ENCODE measurements around the gene VSIG8.
A peak's percentile ranks its signal among the peaks of the same experiment; 100 is the strongest.
"Not testable (repeated sequence)": the region's sequence is repeated elsewhere in the genome, so short reads cannot be mapped to it uniquely, and the experiment has no call there.

The VSIG8 gene, protein sequence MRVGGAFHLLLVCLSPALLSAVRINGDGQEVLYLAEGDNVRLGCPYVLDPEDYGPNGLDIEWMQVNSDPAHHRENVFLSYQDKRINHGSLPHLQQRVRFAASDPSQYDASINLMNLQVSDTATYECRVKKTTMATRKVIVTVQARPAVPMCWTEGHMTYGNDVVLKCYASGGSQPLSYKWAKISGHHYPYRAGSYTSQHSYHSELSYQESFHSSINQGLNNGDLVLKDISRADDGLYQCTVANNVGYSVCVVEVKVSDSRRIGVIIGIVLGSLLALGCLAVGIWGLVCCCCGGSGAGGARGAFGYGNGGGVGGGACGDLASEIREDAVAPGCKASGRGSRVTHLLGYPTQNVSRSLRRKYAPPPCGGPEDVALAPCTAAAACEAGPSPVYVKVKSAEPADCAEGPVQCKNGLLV

DNA sequence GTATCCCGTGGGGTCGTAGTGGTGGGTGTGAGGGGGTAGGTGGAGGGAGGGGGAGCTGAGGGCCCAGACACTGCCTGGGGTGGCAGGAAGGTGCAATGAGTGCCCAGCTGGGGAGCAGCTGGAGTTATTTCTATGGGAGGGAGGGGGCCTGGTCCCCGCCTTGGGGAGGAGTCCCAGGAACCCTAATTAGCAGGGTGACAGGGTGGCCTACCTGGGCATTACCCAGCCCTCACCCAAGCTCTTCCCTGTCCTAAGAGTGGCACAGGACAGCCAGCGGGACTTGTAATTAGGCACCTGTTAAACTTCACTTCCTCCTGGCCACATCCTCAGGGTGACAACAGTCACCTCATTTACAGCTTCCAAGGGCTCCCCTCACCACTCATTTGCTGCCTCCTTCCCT, at the start of gene VSIG8:
Gene VSIG8, minus strand, starts transcription at position 101 of the 400 bp plus-strand sequence. CDS start 136 bp downstream, outside the sequence.
- Histone ChIP-seq H3K4me3 (no peak within 1 kb of the TSS), H3K4me2 (no peak within 1 kb of the TSS), H4K20me1 (no peaks in the 10 kb centered on the region), H3K36me3 (no peaks in the 10 kb centered on the region), H3K27ac (no peak within 1 kb of the TSS), H3K4me1 (peaks cover 0 to 3% (median 0%) of the 10 kb centered on the region in 10 experiments; a peak in 1 of 20 replicates), H3K9ac (no peak within 1 kb of the TSS), H3K9me3 (replicated peaks in 1 of 11) (no peaks in the 10 kb centered on the region), H3K27me3 (no peaks in the 10 kb centered on the region)
- no peak for TF ChIP-seq Cebpa-rat (IDR thresholded peaks at IDR 0.05)

DNA sequence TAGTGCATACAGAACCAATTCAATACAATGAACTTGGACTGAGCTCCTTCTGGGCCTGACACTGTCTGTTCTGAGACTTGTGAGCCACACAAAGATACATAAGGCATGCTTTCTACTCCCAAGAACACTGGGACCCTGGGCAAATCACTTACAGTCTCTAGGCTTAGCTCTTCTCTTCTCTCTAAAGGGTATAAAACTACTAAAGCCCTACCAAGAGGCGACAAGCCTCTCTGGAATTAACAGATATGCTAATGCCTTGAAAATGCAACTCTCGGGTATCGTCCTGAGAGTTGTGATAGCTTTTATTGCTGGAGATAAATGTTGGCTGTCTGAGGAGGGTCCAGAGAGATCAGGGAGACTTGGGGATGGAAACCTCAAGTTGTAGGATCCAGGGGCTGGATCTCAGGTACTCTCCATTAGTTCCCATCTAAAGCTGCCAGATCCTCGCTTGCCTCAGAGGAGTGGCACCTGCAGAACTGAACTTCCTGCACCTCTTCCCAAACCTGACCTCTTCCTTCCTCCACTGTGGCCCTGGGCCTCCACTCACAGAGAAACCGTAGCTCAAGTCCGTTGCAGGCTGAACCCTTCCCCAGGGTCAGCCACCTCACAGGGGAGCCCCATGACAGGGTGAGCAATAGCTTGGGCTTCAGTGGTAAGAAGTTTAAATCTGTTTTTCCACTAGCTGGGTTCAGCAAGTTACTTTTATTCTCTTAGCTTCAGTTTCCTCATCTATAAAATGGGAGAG, 49.0 kb upstream of the VSIG8 start:
- Histone ChIP-seq H3K36me3 (peaks cover 3 to 13% (median 8%) of the 10 kb centered on the region in 11 experiments; a peak in 19 of 22 replicates), H4K20me1 (peaks cover 0 to 12% (median 3%) of the 10 kb centered on the region in 11 experiments; a peak in 6 of 22 replicates), H3K4me2 (peak overlapping the region; percentile 76 to 92 (median 86)), H3K27me3 (no peaks in the 10 kb centered on the region), H3K9ac (peak overlapping the region; percentile 51 to 82 (median 61); a peak in 20 of 22 replicates), H3K27ac (peak overlapping the region; percentile 77 to 98 (median 81)), H3K4me1 (peaks cover 38 to 54% (median 41%) of the 10 kb centered on the region in 10 experiments), H3K4me3 (0 out of 20 replicates have a peak overlapping the region, but pooled peaks of 1 of the 10 experiments have one; percentile 13), H3K9me3 (replicated peaks in 1 of 11) (no peaks in the 10 kb centered on the region)
- no peak for TF ChIP-seq Cebpa-rat (IDR thresholded peaks at IDR 0.05)

DNA sequence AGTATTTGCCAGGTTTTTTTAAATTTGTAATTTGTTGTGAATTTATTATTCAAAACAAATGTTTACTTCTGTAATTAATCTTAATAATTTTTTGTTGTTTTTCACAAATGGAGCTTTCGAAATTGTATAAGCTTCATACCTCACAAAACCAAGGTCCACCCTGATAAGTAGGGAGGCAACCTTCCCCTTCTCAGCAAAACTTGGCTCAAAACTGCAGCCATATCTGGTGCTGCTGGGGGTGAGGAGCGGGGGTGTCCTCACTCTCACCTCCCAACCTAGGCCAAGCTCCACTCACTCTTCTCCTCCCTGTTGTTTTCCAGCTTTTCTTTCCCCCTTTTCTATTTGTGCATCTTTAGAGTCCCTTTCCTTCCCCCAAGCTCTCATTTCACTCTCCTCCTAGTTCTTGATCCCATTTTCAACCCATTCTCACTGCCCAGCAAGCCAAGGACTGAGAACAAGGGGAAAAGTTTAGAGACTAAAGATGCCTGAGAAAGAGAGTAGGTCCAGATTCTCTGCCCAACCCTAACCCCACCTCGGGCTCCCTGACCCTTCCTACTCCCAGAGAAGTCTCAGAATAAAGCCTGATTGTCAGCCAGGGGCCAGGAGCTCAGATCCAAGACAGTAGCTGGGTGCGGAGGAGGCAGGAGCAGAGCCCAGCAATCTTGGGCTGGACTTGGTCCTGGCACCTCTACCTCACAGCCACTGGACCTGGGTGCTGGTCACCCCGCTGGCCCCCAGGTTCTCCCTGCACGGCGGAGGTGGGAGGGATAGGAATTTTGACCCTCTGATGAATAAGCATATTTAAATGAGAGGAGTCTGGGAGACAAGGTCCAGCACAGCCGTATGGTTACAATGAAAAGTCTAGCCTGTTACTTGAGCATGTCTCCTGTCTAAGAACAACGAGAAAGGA, 45.8 kb upstream of the VSIG8 start:
- Histone ChIP-seq H4K20me1 (no peaks in the 10 kb centered on the region), H3K4me2 (peak overlapping the region in 1 of 11 experiments; percentile 11; a peak in 2 of 22 replicates), H3K36me3 (peaks cover 0 to 3% (median 0%) of the 10 kb centered on the region in 11 experiments; a peak in 2 of 22 replicates), H3K4me1 (peaks cover 37 to 50% (median 40%) of the 10 kb centered on the region in 10 experiments), H3K9ac (no peak overlapping the region), H3K27ac (0 out of 22 replicates have a peak overlapping the region, but pooled peaks of 1 of the 11 experiments have one; percentile 2), H3K27me3 (no peaks in the 10 kb centered on the region), H3K4me3 (no peak overlapping the region), H3K9me3 (replicated peaks in 1 of 11) (peaks cover 13 to 20% (median 15%) of the 10 kb centered on the region in 11 experiments)
- TF ChIP-seq Cebpa-rat (IDR thresholded peaks at IDR 0.05), result no peak

DNA sequence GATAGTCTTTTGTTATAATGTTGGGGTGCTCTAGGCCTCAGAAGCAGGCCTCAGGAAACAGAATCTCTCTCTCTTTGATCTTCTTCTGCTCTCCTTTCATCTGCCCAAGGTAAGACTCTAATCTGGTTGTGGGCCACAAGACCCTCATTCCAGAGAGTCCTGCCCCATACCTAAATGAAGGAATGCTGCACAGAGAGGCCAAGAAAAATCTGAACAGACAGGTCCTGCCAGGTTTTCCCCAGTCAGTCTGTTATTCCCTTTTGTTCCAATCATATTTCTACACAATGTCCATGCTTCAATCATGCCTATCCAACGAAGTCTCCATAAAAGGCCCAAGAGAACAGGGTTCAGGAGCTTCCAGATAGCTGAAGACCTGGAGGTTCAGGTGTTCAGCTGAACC, 44.5 kb upstream of the VSIG8 start:
- Histone ChIP-seq H3K4me2 (no peak overlapping the region), H3K27me3 (no peaks in the 10 kb centered on the region), H3K9ac (no peak overlapping the region), H3K27ac (no peak overlapping the region), H4K20me1 (no peaks in the 10 kb centered on the region), H3K4me1 (peaks cover 25 to 37% (median 29%) of the 10 kb centered on the region in 10 experiments), H3K36me3 (peaks cover 0 to 3% (median 0%) of the 10 kb centered on the region in 11 experiments; a peak in 2 of 22 replicates), H3K4me3 (no peak overlapping the region), H3K9me3 (replicated peaks in 1 of 11) (peaks cover 13 to 20% (median 18%) of the 10 kb centered on the region in 11 experiments)
- TF ChIP-seq Cebpa-rat (IDR thresholded peaks at IDR 0.05), result no peak

DNA sequence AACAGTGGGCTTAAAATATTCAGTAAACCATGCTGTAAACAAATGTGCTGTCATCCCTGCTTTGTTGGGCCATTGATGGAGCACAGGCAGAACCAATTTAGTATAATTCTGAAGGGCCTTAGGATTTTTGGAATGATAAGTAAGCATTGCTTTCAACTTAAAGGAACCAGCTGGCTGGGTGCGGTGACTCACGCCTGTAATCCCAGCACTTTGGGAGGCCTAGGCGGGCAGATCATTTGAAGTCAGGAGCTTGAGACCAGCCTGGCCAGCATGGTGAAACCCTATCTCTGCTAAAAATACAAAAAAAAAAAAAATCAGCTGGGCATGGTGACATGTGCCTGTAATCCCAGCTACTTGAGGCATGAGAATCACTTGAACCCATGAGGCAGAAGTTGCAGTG, 41.6 kb upstream of the VSIG8 start:
- not testable (repeated sequence) for H3K4me1 ChIP-seq

DNA sequence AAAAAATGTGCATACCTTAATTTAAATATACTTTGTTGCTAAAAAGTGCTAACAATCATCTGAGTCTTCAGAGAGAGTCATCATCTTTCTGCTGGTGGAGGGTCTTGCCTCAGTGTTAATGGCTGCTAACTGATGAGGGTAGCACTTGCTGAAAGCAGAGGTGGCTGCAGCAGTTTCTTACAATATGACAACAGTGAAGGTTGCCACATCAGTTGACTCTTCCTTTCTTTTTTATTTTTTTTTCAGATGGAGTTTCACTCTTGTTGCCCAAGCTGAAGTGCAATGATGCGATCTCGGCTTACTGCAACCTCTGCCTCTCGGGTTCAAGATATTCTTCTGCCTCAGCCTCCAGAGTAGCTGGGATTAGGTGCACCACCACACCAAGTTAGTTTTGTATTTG, 40.1 kb upstream of the VSIG8 start:
- peaks cover 0 to 12% (median 2%) of the 10 kb centered on the region in 10 experiments; a peak in 10 of 20 replicates for H3K4me1 ChIP-seq
- H4K20me1 ChIP-seq, result no peaks in the 10 kb centered on the region
- no peak overlapping the region for H3K27ac ChIP-seq
- peaks cover 15 to 20% (median 18%) of the 10 kb centered on the region in 11 experiments for H3K9me3 ChIP-seq (replicated peaks in 1 of 11)
- H3K4me3 ChIP-seq, result no peak overlapping the region
- H3K36me3 ChIP-seq, result peaks cover 0 to 3% (median 0%) of the 10 kb centered on the region in 11 experiments; a peak in 2 of 22 replicates
- H3K4me2 ChIP-seq, result no peak overlapping the region
- no peaks in the 10 kb centered on the region for H3K27me3 ChIP-seq
- H3K9ac ChIP-seq, result no peak overlapping the region
- no peak for TF ChIP-seq Cebpa-rat (IDR thresholded peaks at IDR 0.05)

More for the DNA sequence above, 41.6 kb upstream of the VSIG8 start:
- H3K27me3 ChIP-seq, H3K27ac ChIP-seq, H4K20me1 ChIP-seq, H3K9ac ChIP-seq, H3K36me3 ChIP-seq, H3K4me3 ChIP-seq, H3K4me2 ChIP-seq: not testable (repeated sequence)
- peaks cover 15 to 20% (median 18%) of the 10 kb centered on the region in 11 experiments for H3K9me3 ChIP-seq (replicated peaks in 1 of 11)

DNA sequence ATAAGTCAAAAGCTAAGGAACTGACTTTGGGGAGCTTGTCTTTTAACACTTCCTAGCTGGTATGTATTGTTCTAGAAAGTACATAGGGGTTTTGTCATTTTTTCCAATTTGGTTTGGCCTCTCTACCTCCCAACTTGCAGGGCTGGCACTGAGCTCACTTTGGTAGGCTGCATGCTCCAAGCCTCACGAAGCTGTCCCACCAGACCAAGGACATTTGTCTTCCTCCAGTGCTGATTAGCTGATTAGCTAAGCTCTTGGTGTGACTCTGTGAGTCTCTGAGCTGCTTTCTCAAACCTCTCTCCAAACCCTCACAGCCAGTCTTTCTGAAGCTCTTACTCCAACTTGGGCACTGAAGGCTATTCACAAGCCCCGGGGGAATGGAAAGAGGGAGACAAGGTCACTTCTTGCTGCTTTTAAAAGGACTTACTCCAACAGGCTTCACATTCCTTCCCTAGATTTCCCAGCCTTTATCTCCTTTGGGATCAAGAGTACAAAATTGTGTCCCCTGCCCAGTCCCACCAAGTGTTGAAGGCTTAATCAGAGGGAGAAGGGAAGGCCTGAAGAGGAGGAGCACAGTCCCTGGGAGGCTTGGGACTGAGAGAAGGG, 38.4 kb upstream of the VSIG8 start:
- Histone ChIP-seq H3K9me3 (replicated peaks in 1 of 11) (peaks cover 15 to 20% (median 18%) of the 10 kb centered on the region in 11 experiments), H3K27me3 (no peaks in the 10 kb centered on the region), H3K4me1 (peaks cover 0 to 29% (median 2%) of the 10 kb centered on the region in 10 experiments; a peak in 10 of 20 replicates), H3K36me3 (peaks cover 0 to 3% (median 0%) of the 10 kb centered on the region in 11 experiments; a peak in 2 of 22 replicates), H3K4me3 (no peak overlapping the region), H3K27ac (no peak overlapping the region), H3K9ac (no peak overlapping the region), H3K4me2 (peak overlapping the region in 4 of 11 experiments; percentile 8 to 27 (median 14); a peak in 4 of 22 replicates), H4K20me1 (no peaks in the 10 kb centered on the region)
- TF ChIP-seq Cebpa-rat (IDR thresholded peaks at IDR 0.05), result no peak
